ENCODE results near the gene FCGR3A.
"Not testable (repeated sequence)": the region's sequence is repeated elsewhere in the genome, so short reads cannot be mapped to it uniquely, and the experiment has no call there.

FCGR3A gene

DNA sequence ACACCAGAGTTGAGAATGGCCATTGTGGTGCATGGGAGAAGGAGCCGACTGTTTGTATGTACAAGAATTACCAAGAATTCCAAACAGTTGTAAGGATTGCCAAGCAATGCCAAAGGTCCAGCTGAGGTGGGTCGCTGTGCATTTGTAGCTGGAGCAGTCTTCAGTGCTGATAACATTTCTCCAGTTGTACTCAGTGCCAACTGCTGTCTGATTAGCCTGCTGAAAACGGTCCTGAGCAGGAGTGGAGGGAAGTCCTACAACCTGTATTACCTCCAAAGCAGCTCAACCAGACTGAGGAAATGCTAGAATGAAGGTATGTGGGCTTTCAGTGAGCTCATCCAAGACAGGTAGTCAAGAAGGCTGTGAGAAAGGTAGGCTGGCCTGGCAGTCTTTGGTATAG is 6.5 kb upstream of the FCGR3A start:
- not testable (repeated sequence) for DNase-seq

DNA sequence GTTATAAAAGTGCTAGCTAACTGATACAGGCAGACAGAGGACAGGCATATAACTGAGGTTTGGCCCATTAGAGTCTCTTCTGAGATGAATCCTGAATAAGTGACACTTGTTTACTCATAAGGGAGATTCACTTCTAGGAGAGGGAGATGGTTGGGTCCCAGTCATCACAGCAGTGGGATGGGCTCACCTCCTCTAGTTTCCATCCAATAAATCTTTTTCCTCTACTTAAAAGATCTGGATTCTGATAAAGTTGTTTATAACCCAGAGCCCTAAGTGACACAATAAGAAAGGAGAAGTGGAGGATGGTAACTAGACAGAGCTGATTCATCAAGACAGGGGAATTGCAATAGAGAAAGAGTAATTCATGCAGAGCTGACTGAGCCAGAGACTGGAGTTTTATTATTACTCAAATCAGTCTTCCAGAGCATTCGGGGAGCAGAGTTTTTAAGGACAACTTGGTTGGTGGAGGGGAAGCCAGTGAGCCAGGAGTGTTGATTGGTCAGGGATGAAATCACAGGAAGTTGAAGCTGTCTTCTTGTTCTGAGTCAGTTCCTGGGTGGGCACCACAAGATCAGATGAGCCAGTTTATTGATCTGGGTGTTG is 5.3 kb upstream of the FCGR3A start:
- DNase-seq = not testable (repeated sequence)

DNA sequence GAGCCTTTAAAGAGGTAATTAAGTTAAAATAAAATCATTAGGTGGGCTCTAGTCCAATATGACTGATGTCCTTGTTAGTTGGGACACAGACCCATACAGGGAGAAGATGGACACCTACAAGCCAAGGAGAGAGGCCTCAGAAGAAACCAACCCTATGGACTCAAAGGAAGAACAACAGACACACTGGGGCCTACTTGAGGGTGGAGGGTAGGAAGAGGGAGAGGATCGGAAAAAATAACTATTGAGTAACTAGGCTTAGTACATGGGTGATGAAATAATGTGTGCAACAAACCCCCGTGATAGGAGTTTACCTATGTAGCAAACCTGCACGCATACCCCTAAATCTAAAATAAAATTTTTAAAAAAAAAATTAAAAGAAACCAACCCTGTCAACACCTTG is 4.7 kb upstream of the FCGR3A start:
- not testable (repeated sequence) for DNase-seq

DNA sequence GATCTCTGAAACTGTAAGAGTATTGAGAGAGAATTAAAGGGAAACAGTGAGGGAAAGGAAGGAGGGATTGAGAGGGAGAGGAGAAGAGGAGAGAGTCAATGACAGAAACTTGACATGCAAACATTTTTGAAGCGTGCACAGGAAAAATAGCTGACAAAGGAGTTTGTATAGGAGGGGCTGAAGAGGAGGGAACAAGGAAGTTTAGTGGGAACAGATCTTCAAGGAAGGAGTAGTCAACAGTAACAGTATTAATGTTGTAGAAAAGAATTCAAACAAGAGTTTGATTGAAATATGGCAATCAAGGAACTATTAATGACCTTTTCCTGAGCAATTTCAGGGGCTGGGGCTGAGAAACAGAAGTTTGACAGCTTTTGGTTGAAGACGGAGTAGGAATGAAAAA is 4.0 kb upstream of the FCGR3A start:
- DNase-seq = not testable (repeated sequence)

DNA sequence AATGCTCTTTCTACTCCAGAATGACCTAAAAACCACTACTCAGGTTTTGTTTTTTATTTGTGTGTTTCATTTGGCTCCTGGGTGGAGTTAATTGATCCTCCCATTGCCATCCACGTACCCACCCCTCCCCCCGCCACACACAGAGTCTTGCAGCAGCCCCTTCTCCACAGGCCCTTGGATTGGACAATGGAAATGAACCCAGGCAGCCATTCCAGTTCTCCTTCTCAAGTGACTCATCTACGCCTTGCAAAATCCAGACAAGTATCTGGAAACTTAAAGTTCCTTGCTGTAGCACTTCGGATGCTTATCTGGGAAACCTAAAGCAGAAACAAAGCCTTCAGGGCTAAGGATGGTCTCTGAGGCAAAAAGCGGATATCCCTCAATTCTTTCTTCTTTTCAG is 1.3 kb upstream of the FCGR3A start:
- DNase-seq = not testable (repeated sequence)

DNA sequence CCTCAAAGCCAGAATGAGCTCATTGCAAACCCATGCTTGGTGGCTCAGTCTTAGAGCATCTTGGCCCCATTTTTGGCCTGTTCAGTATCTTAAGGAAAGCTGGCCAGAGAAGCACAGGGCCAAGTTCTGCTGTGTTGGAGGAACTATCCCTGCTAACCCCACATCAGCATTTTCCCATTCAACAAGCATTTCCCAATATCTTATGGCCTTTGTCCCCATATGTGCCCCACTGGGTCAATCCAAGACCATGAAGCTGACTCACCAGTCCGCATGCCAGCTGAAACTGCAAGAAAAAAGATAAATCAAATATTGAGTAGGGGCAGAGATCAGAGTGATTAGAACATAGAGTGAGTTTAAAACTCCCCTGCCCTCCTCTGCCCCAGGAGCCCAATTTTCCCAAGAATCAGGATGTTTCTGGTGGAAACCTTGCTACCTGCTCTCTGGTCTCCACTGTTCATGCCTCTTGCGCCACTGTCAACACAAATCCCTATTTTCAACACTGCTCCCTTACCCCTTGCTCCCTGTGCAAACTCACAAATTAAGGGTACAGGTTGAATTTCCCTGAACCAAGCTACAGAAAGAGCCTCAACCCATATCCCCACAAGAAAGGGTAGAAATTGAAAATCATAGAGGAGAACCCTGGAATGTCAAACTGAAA is 740 bp downstream of the FCGR3A start:
- DNase-seq = not testable (repeated sequence)

DNA sequence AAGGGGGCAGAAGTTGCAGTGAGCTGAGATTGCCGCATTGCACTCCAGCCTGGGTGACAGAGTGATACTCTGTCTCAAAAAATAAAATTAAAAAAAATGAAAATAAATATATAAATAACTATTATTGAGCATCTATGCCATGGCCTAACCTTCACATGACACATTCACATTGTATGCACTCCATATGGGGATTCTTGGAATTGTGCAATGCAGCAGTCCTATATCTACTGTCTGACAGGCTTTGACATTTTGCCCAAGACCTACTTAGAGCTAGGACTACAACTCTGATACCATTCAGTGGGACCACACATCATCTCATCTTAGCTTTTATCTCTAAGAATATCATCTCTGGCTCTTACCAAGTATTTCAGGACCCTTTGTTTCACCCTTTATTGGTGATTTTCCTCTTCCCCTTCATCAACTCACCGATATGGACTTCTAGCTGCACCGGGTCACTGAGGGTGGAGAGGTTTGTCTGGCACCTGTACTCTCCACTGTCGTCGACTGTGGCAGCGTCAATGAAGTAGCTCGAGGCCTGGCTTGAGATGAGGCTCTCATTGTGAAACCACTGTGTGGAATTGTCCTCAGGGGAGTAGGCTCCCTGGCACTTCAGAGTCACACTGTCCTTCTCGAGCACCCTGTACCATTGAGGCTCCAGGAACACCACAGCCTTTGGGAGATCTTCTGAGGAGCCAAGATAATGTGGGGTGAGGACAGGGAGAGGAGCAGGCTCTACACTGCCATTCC is 1.4 kb downstream of the FCGR3A start:
- not testable (repeated sequence) for DNase-seq

DNA sequence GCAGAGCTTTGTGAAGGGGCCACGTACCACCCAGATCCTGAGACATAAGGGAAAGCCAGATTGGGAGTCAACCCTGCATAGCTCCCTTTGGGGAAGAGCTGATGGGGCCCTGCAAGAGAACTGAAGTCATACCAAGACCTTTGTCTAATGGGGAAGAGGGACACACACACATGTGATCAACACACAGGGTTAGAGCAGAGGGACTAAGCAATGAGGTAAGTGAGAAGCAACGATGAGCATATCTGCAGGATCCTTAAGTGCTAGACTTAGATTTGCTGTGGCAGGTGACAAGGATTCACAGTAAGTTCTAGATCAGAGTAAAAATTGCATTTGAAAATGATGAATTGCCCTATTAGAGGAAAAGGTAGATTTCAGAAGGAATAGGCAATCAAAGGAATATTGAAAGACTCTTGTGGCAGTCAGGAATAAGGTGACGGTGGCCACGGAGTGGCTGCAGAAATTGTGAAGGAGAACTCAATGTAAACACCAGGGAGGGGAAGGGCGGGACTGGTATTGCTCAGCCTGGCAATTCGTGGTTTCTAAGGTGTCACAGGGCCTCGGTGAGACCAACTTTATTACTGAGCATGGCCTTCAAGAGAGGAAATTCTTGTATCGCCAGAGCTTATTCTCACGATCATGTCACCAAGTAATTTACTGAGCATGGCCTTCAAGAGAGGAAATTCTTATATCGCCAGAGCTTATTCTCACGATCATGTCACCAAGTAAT is 4.5 kb downstream of the FCGR3A start:
- DNase-seq = not testable (repeated sequence)

DNA sequence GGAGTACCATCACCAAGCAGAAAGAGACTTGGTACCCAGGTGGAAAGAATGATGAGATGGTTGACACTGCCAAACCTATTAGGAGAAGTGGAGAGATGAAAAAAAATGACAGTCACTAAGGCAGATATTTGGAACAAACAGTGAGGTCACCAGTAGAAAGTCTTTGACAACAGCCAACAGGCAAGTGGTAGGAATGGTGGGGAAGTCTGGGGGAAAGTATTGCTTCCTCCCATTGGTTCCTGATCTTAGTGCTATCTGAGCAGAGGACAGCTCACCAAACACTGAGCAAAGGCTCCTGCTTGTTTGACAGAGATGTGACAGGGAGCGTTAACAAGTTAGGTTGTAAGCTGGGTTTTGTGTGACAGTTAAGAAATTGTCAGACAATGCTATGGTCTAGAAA is 6.5 kb downstream of the FCGR3A start:
- not testable (repeated sequence) for DNase-seq

DNA sequence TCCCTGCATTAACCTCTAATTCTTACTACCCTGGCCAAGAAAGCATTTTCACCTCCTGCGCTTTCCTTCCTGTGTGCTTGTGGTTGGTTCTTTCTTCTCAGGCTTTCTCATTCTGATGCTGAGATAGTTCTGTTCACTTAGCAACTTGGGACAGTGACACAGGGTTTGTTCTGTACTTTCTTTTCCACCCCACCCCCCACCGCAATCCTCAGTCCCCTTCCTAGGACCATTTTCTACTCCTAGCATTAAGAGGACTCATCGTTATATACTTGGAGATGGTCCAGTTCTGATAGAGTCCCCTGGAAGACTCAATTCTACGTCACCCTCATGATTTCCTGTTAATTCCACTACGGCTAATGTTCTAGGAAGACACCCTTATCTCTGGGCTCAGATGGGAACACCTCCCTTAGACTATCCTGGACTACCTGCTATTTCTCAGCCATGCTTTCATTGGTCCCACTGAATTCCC is 7.5 kb downstream of the FCGR3A start:
- DNase-seq = not testable (repeated sequence)

DNA sequence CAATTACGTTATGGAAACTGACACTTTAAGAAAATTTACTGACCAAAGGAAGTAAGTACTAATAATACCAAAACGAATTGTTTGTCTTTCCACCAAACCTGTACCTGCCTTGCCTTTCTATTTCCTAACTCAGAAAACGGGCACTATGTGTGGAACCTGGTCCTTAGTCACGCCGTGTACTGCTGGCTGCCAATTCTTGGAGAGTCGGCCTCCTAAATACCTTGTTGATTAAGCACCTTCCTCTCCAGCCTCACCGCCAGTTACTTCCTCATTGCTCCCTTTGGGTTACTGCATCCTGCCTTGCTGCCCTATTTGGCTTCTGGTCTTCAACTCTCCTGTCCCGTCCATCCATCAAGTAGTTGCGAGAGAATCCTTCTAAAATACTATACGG is 9.1 kb downstream of the FCGR3A start:
- peak; percentile 2 for DNase-seq

DNA sequence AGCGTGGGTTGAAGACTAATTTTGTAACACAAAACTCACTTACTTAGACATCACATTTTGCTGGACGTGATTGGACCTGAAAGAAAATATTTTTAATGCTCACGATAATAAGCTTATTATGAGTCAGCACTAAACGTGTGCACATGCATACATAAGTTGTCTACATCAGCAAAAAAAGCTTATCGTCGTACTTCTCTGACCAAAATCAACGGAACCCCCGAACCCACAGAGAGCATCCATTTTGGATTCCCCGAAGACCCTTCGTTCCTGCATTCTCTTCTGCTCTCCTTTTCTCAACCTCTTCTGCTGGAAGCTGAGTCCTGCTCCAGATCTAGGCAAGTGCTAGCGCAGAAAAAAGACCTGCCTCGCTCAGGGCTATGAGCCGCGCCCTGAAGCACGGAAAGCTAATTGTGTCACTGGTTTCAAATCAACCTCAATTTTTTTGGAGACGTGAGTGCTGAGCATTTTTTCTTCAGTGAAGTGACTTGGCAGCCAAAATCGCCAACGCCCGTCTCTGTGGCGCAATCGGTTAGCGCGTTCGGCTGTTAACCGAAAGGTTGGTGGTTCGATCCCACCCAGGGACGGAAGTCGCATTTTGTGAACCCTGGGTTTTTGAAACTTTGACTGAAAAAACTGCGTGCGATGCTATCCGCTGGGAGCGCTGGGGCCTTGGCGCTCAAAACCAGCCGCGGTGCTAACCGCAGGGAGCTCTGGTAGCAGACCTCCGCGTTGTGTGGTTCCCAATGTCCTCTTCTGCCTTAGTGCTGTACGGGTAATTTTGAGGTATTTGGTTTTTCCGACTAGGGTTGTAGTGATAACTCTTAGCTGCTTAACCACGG is 9.7 kb downstream of the FCGR3A start:
- DNase-seq = peak; percentile 87

DNA sequence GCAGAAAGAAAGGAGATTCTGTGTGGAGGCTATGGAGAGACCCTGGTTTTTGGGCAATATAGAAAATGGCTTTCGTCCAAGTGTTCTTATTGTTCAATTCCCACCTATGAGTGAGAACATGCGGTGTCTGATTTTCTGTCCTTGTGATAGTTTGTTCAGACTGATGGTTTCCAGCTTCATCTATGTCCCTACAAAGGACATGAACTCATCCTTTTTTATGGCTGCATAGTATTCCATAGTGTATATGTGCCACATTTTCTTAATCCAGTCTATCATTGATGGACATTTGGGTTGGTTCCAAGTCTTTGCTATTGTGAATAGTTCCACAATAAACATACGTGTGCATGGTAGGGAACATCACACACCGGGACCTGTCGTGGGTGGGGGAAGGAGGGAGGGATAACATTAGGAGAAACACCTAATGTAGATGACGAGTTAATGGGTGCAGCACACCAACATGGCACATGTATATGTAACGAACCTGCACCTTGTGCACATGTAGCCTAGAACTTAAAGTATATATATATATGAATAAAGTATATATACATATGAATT is 10.6 kb downstream of the FCGR3A start:
- DNase-seq = not testable (repeated sequence)

DNA sequence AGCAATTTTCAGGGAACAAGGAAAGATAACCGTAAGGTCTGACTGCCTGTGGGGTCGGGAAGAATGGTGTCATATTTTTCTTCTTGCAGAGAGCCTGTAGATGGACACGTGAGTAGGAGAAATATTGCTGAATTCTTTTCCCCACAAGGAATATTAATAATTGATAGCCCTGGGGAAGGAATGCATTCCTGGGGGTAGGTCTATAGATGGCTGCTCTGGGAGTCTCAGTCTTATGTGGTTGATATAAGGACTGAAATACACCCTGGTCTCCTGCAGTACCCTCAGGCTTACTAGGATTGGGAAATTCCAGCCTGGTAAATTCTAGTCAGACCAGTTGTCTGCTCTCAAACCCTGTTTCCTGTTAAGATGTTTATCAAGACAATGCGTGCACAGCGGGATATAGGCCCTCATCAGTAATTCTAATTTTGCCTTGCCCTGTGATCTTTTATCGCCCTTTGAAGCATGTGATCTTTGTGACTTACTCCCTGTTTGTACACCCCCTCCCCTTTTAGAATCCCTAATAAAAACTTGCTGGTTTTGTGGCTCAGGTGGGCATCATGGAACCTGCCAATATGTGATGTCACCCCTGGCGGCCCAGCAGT is 12.4 kb downstream of the FCGR3A start:
- DNase-seq = not testable (repeated sequence)

DNA sequence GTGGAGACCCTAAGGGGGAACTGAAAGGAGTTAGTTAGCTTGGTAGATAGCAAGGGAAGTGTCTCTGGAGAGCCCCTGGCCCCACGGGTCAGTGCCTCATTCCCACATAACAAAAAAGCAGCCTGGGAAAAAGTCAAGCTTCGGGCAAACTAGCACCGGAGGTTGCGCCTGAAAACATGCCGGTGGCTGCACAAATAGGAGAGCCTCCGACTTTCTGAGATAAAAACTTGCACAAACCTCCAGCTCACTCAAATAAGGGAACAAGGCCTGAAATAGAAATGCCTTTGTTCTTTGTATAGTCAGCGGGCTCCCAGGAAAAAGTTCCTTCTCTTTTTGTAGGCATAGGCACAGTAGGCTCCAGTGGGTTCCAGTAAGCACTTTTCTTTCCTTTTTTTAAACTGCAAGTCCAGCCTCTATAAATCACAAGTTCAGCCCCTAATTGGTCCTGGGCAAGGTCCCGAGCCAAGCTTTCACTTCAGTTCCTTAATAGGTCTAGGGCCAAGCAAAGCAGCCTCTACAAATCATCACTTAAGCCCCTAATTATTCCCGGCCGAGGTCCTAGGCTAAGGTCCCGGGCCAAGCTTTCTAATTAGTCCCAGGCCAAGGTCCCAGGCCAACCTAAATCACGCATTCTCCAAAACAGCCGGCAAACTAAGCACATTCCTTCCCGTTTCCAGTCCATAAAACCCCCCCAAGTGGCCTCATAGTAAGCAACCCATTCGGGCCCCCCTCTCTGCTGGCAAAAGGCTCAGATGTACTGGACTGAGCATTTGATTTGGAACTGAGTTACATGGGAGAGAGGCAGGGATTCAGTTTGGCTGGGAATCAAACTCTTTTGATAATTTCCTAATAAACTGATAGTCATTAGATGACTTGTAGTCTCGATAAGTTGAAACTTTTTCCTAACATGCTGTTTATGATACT is 16.7 kb downstream of the FCGR3A start:
- DNase-seq = not testable (repeated sequence)

DNA sequence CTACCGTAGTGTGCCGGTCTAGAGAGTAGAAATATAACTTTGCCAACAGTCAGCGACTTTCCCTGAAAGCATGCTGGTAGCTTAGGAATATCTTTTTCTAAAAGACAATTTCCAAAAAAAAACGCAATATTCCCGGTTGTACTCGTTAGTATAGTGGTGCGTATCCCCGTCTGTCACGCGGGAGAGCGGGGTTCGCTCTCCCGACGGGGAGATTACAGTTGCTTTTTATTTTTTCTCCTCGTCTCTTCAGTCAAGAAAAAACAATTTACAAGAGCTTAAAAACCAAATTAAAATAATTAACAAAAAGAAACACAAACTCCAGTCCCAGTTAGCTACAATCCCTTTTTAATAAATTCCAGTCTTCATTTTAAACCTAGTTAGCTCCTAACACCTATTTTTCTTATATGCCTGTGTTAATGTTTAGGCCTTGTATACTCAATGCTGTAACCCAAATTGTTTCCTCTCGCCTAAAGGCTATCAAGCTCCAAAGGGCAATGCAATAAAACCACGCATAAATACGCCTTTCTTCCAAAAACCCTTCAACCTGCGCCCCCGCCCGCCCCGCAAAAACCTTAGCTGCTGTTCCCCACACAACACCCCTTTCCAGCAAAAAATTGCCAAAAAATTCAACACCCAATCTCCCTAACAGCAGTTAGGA is 17.5 kb downstream of the FCGR3A start:
- DNase-seq = peak; percentile 16

DNA sequence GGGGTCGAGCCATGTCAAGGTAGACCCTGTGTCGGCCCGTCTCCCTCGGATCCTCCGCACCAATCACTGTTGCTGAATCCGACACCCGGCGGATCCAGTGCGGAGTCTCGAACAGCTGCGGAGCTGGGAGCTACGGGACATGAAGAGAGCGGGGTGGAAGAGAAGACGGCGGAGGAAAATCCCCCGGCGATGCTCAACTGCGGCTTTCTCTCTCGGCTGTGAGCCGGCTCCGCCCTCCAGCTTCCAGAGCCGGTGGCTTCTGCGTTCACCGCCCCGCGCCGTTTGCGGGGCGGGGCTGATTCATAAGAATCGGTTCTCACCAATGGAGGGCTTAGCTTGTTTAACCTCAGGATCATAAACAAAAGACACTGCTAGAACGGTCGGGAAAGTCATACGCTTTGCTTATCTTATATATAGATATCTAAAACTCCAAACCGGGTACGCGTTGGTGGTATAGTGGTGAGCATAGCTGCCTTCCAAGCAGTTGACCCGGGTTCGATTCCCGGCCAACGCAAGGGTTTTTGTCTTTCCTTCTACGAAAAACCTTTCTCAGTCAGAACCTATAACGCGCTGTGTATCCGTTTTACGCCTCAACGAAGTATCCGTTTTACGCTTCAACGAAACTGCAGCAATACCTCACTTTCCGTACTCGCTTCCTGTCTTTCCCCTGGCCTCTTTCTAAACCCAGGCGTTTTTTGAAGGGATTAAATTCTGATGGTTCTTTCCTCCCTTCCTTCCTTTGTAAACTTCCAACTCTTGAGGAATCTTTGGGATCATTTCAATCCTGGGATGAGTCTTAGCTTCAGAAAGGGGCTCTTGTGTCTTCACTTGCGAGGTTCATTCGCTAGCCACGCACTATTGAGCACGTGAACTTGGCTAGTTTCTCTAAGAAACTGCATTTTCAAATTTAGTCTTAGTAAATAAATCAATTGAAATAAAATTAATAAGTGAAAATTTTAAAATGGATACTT is 18.7 kb downstream of the FCGR3A start:
- DNase-seq = peak; percentile 93

DNA sequence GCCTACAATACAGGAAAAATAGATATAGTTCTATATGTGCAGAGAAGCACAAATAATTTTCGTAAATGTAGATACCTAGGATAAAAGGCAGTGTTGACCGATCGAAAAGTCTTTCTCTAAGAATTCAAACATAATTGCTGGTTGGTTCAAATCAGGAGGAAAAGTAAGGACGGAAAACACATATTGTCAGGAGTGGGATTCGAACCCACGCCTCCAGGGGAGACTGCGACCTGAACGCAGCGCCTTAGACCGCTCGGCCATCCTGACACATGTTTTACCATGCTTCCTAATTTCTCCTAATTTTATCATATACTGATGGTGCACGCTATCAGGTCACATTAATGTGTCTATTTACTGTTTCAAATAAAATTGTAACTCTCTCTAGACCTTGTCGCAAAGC is 19.5 kb downstream of the FCGR3A start:
- DNase-seq = peak; percentile 75
